Esophagus muscularis mucosa (tissue), 4 donors: Measurements from ENCODE around the gene RAB3C. TPM values are rescaled to one million over a fixed set of nuclear protein-coding genes. Genes with fewer than 3 reads are reported as not detected.

Experiments used
- DNase-seq: peaks from one replicate; pipeline ENCODE4 v3.0.0-alpha.2; 2017; ENCODE audit errors: extremely low spot score
- H3K27ac ChIP-seq, 4 donors: fragments of 200-600 bp; sonication (generic); replicated peaks in 1 of 4; 1 replicate in 3 of 4; 2 replicates in 1 of 4; pipeline ENCODE4 v1.5.1; 2016 to 2019; ENCODE audit warnings: mild to moderate bottlenecking in 1 of 4
- H3K27me3 ChIP-seq, 4 donors: fragments of 200-600 bp; sonication (generic); one replicate each; pipeline versions ENCODE4 v1.5.1 to v1.6.0; 2016 to 2019
- H3K36me3 ChIP-seq, 4 donors: fragments of 200-600 bp; sonication (generic); one replicate each; pipeline ENCODE4 v1.5.1; 2016 to 2019
- H3K4me1 ChIP-seq, 4 donors: fragments of 200-600 bp; sonication (generic); one replicate each; pipeline ENCODE4 v1.5.1; 2016 to 2019
- H3K4me3 ChIP-seq, 4 donors: fragments of 200-600 bp; sonication (generic); 1 replicate in 2 of 4; 2 replicates in 2 of 4; pipeline ENCODE4 v1.5.1; 2016 to 2019; ENCODE audit warnings: mild to moderate bottlenecking in 4 of 4, moderate library complexity in 1 of 4
- H3K9me3 ChIP-seq, 4 donors: fragments of 200-600 bp; sonication (generic); 1 replicate in 3 of 4; 2 replicates in 1 of 4; pipeline ENCODE4 v1.5.1; 2016 to 2019
- EP300 ChIP-seq: sonication (generic); formaldehyde crosslinking; IDR thresholded peaks from one replicate; pipeline ENCODE4 v1.6.1; 2017; ENCODE audit warnings: antibody characterized with exemption
- POLR2A ChIP-seq: fragments of 450-650 bp; IDR thresholded peaks from one replicate; pipeline ENCODE4 v1.6.1; 2017; ENCODE audit warnings: antibody characterized with exemption, moderate library complexity, mild to moderate bottlenecking, low read depth
- POLR2AphosphoS5 ChIP-seq, 2 donors: sonication (generic); formaldehyde crosslinking; IDR thresholded peaks; one replicate each; pipeline ENCODE4 v1.6.1; 2017; ENCODE audit warnings: antibody characterized with exemption in 2 of 2
- WGBS: methylation state at CpG from one replicate; pipeline ENCODE4 v1.1.5; 2018; 5-methylcytosine and 5-hydroxymethylcytosine counted together
- intact Hi-C: fragments of 100-400 bp; cut with DNase I; formaldehyde crosslinking; loops from one replicate; pipeline ENCODE4 v1.15.1; 2023
- total RNA-seq, 4 donors: library from RNA; depleted of rRNA; stranded (reverse); fragments of >200 nt; gene quantifications; one replicate each; pipeline versions ENCODE4 v1.1.0 to v1.2.1, GENCODE V29; 2016
- TF ChIP-seq, protein P1 (sequence below), 3 experiments: fragments of 200-600 bp in 2 of 3; fragments of 450-650 bp in 1 of 3; sonication (generic) in 2 of 3; IDR thresholded peaks; one replicate each; pipeline ENCODE4 v1.5.1; 2017 to 2019; ENCODE audit warnings: antibody characterized with exemption in 3 of 3, mild to moderate bottlenecking in 2 of 3, moderate library complexity in 1 of 3

The RAB3C gene
- total RNA-seq, 4 donors from 2014 or later: 2.6 to 9.6 (median 5.9) TPM

DNA sequence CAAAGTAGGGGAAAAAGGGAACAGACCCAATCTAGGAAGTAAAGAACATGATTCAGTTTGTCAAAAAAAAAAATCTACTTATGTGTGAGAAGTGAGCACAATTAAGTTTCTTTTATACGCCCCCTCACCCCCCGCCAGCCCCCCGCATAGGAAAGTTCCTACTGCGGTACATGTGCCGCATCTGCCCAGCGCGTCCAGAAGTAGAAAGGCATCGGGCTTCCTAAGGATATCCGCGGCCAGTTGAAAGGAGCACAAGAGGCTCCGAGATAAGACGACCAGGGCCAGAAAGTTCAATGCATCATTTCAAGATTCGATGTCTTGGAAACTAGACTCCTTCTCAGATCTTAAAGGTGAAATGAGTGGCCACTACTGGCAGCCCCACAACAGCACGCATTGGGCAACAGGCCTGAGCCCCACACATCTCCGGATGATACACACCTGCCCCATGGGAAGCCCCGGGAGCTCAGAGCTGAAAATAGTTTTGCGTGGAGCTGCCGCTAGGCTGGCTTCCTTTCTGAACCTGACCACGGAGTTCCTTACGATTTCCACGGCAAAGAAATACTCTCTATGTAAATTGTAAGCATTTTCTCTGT is 203.9 kb downstream of the RAB3C start:
- H3K4me1 ChIP-seq: no peaks in the 10 kb centered on the region
- no peaks in the 10 kb centered on the region for H3K9me3 ChIP-seq
- H3K36me3 ChIP-seq: no peaks in the 10 kb centered on the region
- intact Hi-C loops: no loop called here
- no peak overlapping the region for H3K27ac ChIP-seq
- no peak overlapping the region for H3K4me3 ChIP-seq
- 85% methylated on average over 21 of the region's 21 CpGs for WGBS
- H3K27me3 ChIP-seq: no peaks in the 10 kb centered on the region
- DNase-seq: no peak
- no peak for TF ChIP-seq EP300

DNA sequence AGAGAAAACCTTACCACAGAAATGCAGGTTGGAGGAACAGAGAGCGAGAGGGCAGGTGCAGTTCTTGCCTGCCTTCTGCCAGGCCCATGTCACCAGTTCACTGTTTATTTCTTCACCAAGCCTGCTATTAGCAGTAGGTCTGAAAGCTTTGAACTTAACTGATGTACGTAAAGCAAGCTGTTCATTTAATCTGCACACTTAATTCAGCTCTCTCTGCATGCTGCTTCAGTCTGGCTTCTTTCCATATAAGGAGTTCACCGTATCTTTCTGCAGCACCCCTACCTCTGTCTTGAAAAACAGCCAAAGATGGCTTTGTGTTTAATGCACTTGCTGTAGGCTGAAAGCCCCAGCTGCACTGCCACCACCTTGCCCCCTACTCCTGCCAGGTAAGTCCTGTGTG is 205.1 kb downstream of the RAB3C start:
- 34% methylated on average over 3 of the region's 3 CpGs for WGBS
- H3K9me3 ChIP-seq: no peaks in the 10 kb centered on the region
- intact Hi-C loops: no loop called here
- no peaks in the 10 kb centered on the region for H3K36me3 ChIP-seq
- H3K27me3 ChIP-seq: no peaks in the 10 kb centered on the region
- no peak for DNase-seq
- H3K27ac ChIP-seq: no peak overlapping the region
- no peaks in the 10 kb centered on the region for H3K4me1 ChIP-seq
- TF ChIP-seq EP300: no peak
- no peak for TF ChIP-seq POLR2AphosphoS5 (IDR thresholded peaks at IDR 0.05)
- TF ChIP-seq, protein P1, sequence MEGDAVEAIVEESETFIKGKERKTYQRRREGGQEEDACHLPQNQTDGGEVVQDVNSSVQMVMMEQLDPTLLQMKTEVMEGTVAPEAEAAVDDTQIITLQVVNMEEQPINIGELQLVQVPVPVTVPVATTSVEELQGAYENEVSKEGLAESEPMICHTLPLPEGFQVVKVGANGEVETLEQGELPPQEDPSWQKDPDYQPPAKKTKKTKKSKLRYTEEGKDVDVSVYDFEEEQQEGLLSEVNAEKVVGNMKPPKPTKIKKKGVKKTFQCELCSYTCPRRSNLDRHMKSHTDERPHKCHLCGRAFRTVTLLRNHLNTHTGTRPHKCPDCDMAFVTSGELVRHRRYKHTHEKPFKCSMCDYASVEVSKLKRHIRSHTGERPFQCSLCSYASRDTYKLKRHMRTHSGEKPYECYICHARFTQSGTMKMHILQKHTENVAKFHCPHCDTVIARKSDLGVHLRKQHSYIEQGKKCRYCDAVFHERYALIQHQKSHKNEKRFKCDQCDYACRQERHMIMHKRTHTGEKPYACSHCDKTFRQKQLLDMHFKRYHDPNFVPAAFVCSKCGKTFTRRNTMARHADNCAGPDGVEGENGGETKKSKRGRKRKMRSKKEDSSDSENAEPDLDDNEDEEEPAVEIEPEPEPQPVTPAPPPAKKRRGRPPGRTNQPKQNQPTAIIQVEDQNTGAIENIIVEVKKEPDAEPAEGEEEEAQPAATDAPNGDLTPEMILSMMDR (IDR thresholded peaks at IDR 0.05): no peak
- no peak for TF ChIP-seq POLR2A
- H3K4me3 ChIP-seq: no peak overlapping the region

DNA sequence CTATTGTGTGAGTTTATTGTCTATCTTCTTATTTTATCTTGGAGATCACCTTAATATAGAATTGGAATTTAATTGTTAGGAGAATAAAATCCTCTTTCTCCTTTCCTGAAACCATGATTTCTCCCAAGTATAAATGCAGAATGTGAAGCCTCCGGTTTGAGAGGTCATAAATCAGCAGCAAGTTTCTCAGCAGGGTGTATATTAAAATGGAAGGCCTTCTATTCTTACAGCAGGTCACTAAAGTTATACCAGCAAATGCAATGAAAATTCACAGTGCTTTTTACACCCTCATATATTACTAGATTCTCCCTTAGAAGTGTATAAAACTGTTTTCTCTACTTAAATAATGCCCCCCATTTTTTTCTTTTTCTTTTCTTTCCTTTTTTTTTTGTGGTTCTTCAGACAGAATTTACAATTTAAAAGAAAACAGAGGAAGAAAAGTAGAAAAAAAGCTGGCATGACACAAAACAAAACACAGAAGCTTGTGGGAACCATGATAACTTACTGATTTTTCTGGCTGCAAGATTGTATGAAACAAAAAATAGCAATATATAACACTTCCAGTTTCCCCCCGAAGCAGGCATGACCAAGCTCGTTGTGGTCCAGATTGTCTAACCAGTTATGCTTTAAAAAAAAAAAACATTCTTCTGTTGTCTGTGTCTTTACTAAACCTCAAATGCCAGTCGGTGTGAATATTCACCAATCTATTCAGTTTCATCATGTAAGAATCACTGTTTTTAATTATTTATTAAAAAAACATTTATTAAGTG is 211.2 kb downstream of the RAB3C start:
- intact Hi-C loops: no loop called here
- Histone ChIP-seq H3K4me1 (no peaks in the 10 kb centered on the region), H3K36me3 (no peaks in the 10 kb centered on the region), H3K27me3 (no peaks in the 10 kb centered on the region), H3K9me3 (no peaks in the 10 kb centered on the region), H3K4me3 (no peak overlapping the region), H3K27ac (no peak overlapping the region)
- 57% methylated on average over 4 of the region's 4 CpGs for WGBS
- TF ChIP-seq POLR2A: no peak
- DNase-seq: no peak

DNA sequence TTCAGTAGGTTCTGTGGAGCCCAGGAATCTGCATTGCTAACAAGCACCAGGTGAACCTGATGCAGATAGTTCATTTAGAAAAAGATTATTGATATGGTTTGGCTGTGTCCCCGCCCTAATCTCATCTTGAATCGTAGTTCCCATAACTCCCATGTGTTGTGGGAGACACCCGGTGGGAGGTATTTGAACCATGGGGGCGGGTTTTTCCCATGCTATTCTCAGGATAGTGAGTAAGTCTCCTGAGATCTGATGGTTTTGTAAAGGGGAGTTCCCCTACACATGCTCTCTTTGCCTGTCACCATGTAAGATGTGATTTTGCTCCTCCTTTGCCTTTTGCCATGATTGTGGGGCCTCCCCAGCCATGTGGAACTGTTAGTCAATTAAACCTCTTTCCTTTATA is 212.0 kb downstream of the RAB3C start:
- 96% methylated on average over 4 of the region's 4 CpGs for WGBS
- TF ChIP-seq POLR2AphosphoS5 (IDR thresholded peaks at IDR 0.05) (no peak), POLR2A (no peak), EP300 (no peak)
- TF ChIP-seq, protein P1 (IDR thresholded peaks at IDR 0.05): no peak
- DNase-seq: no peak
- Histone ChIP-seq H3K4me1 (no peaks in the 10 kb centered on the region), H3K36me3 (no peaks in the 10 kb centered on the region), H3K4me3 (no peak overlapping the region), H3K27me3 (no peaks in the 10 kb centered on the region), H3K27ac (no peak overlapping the region), H3K9me3 (no peaks in the 10 kb centered on the region)
- intact Hi-C loops: no loop called here

DNA sequence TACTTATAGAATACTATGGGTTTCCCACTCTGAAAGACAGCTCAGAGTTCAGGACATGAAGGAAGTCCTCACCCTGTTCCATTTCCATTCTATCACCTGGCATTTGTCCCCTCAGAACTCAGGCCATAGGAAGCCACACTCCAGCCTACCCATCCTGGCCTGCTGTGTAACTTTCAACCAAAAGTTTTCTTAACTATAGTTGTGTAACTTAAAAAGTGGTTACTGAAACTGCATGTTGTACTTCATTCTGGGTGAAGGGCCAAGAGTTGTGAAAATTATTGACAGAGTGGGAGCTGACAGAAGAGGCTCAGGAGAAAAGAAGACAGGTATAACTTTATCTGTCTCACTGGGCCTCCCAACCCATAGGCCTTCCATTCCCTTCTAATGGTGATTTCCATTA is 212.5 kb downstream of the RAB3C start:
- intact Hi-C loops: no loop called here
- no peak for DNase-seq
- no peak for TF ChIP-seq POLR2AphosphoS5 (IDR thresholded peaks at IDR 0.05)
- TF ChIP-seq EP300: no peak
- no peak for TF ChIP-seq POLR2A
- TF ChIP-seq, protein P1 (IDR thresholded peaks at IDR 0.05): no peak
- Histone ChIP-seq H3K27me3 (no peaks in the 10 kb centered on the region), H3K4me3 (no peak overlapping the region), H3K4me1 (no peaks in the 10 kb centered on the region), H3K9me3 (no peaks in the 10 kb centered on the region), H3K36me3 (no peaks in the 10 kb centered on the region), H3K27ac (no peak overlapping the region)

DNA sequence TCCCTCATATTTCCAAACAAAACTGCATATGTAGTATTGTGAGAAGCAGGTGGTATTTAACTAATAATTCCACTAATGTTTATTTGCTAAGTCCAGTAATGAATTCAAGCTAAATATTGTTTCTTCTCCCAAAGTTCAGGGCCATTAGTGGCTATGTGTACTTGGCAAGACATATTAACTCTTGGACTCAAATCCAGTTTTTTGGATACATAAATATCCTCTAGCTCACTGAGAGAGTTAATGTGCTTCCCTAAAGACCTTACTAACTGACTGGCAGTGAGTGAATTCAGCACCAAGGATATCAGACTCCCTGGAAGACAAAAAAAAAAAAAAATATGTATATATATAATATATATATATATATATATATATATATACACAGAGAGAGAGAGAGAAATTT is 214.1 kb downstream of the RAB3C start:
- H3K4me3 ChIP-seq: no peak overlapping the region

More for the DNA sequence above, 214.1 kb downstream of the RAB3C start:
- H3K9me3 ChIP-seq: no peaks in the 10 kb centered on the region
- no peak for TF ChIP-seq POLR2AphosphoS5 (IDR thresholded peaks at IDR 0.05)
- TF ChIP-seq POLR2A: no peak
- TF ChIP-seq EP300: no peak
- TF ChIP-seq, protein P1 (IDR thresholded peaks at IDR 0.05): no peak
- H3K36me3 ChIP-seq: no peaks in the 10 kb centered on the region
- intact Hi-C loops: no loop called here
- no peaks in the 10 kb centered on the region for H3K4me1 ChIP-seq
- H3K27ac ChIP-seq: no peak overlapping the region
- DNase-seq: no peak
- no peaks in the 10 kb centered on the region for H3K27me3 ChIP-seq
